ENCODE data around the gene PLA2G3. TPM values are rescaled to one million over a fixed set of nuclear protein-coding genes. Genes with fewer than 3 reads are reported as not detected.

PLA2G3 gene
- polyA plus RNA-seq, 1 donor, result not detected

GRCh38 chr22:31085928-31086327, 54.4 kb downstream of the PLA2G3 start:
- no peak for DNase-seq

GRCh38 chr22:31085493-31085824, 54.8 kb downstream of the PLA2G3 start:
- no peak for DNase-seq

GRCh38 chr22:31084811-31085492, 55.4 kb downstream of the PLA2G3 start:
- peak; percentile 89 for DNase-seq

Other genes with a start within 250 kb of the PLA2G3 start
- gene MORC2, start 171.7 kb downstream of the PLA2G3 start, polyA plus RNA-seq (ENCODE audit: insufficient read length), result 27.1 TPM
- 104 TPM for gene TUG1, start 171.2 kb downstream of the PLA2G3 start, polyA plus RNA-seq (ENCODE audit: insufficient read length)
- 287 TPM for gene SMTN, start 59.2 kb downstream of the PLA2G3 start, polyA plus RNA-seq (ENCODE audit: insufficient read length)
- 17.8 TPM for gene SELENOM, start 32.9 kb downstream of the PLA2G3 start, polyA plus RNA-seq (ENCODE audit: insufficient read length)
- 1.6 TPM for gene INPP5J, start 17.5 kb downstream of the PLA2G3 start, polyA plus RNA-seq (ENCODE audit: insufficient read length)
- 23.9 TPM for gene RNF185, start 19.7 kb upstream of the PLA2G3 start, polyA plus RNA-seq (ENCODE audit: insufficient read length)
- 25.6 TPM for gene LIMK2, start 71.8 kb upstream of the PLA2G3 start, polyA plus RNA-seq (ENCODE audit: insufficient read length)
- gene PIK3IP1, start 152.0 kb upstream of the PLA2G3 start, polyA plus RNA-seq (ENCODE audit: insufficient read length), result 6.5 TPM
- 27.5 TPM for gene PATZ1, start 205.8 kb upstream of the PLA2G3 start, polyA plus RNA-seq (ENCODE audit: insufficient read length)

All from hindlimb muscle (tissue), 1 donor.